ENCODE measurements around the gene MMP17. TPM values are rescaled to one million over a fixed set of nuclear protein-coding genes. Genes with fewer than 3 reads are reported as not detected.

MMP17 gene
- total RNA-seq, 3 donors from 2014 or later = 2.9 to 18.6 (median 4.7) TPM

GRCh38 chr12:131894981-131895639 lies 66.9 kb downstream of the MMP17 start:
- peaks cover 4 to 7% of the 10 kb centered on the region in 2 donors for H3K4me1 ChIP-seq
- DNase-seq (ENCODE audit: low spot score in 2 of 2) = no peak
- no peaks in the 10 kb centered on the region for H3K27me3 ChIP-seq
- H3K36me3 ChIP-seq = no peaks in the 10 kb centered on the region
- H3K27ac ChIP-seq = peak overlapping the region; percentile 95 to 99
- intact Hi-C loops (cut with DNase I; ENCODE audit: low total_unique reads) = no loop called here
- TF ChIP-seq POLR2A (IDR thresholded peaks at IDR 0.05) = no peak
- no peak for TF ChIP-seq POLR2AphosphoS5 (IDR thresholded peaks at IDR 0.05)
- TF ChIP-seq CTCF (IDR thresholded peaks at IDR 0.05) = no peak
- peak overlapping the region; percentile 66 to 83 (median 81) for H3K4me3 ChIP-seq
- no peaks in the 10 kb centered on the region for H3K9me3 ChIP-seq

- peaks cover 4 to 7% of the 10 kb centered on the region in 2 donors for H3K4me1 ChIP-seq
- no peaks in the 10 kb centered on the region for H3K9me3 ChIP-seq
- H3K27ac ChIP-seq = peak overlapping the region; percentile 95 to 99
- no peak for DNase-seq (ENCODE audit: low spot score in 2 of 2)
- H3K36me3 ChIP-seq = no peaks in the 10 kb centered on the region
- H3K4me3 ChIP-seq = peak overlapping the region; percentile 66 to 83 (median 81)
- no peak for TF ChIP-seq POLR2AphosphoS5 (IDR thresholded peaks at IDR 0.05)
- no peak for TF ChIP-seq POLR2A (IDR thresholded peaks at IDR 0.05)
- no peak for TF ChIP-seq CTCF (IDR thresholded peaks at IDR 0.05)
- intact Hi-C loops (cut with DNase I; ENCODE audit: low total_unique reads) = no loop called here
- no peaks in the 10 kb centered on the region for H3K27me3 ChIP-seq
Measured at GRCh38 chr12:131895640-131896079, 67.5 kb downstream of the MMP17 start.

GRCh38 chr12:131896080-131896810 lies 68.1 kb downstream of the MMP17 start:
- Histone ChIP-seq H3K9me3 (no peaks in the 10 kb centered on the region), H3K27ac (peak overlapping the region; percentile 95 to 99), H3K27me3 (no peaks in the 10 kb centered on the region), H3K4me3 (peak overlapping the region; percentile 66 to 83 (median 81)), H3K36me3 (no peaks in the 10 kb centered on the region), H3K4me1 (peaks cover 4 to 7% of the 10 kb centered on the region in 2 donors)
- intact Hi-C loops (cut with DNase I; ENCODE audit: low total_unique reads) = no loop called here
- no peak for TF ChIP-seq CTCF (IDR thresholded peaks at IDR 0.05)
- peak; percentile 76 for TF ChIP-seq POLR2A (IDR thresholded peaks at IDR 0.05)
- TF ChIP-seq POLR2AphosphoS5 (IDR thresholded peaks at IDR 0.05) = peak; percentile 82 to 94 (median 90)
- peak; percentile 92 to 96 for DNase-seq (ENCODE audit: low spot score in 2 of 2)

- H3K27me3 ChIP-seq = no peaks in the 10 kb centered on the region
- H3K36me3 ChIP-seq = no peaks in the 10 kb centered on the region
- no peak for DNase-seq (ENCODE audit: low spot score in 2 of 2)
- peak overlapping the region; percentile 95 to 99 for H3K27ac ChIP-seq
- H3K9me3 ChIP-seq = no peaks in the 10 kb centered on the region
- TF ChIP-seq POLR2A (IDR thresholded peaks at IDR 0.05) (no peak), POLR2AphosphoS5 (IDR thresholded peaks at IDR 0.05) (no peak), CTCF (IDR thresholded peaks at IDR 0.05) (no peak)
- H3K4me1 ChIP-seq = peaks cover 4 to 10% of the 10 kb centered on the region in 2 donors
- peak overlapping the region; percentile 66 to 83 (median 81) for H3K4me3 ChIP-seq
- intact Hi-C loops (cut with DNase I; ENCODE audit: low total_unique reads) = no loop called here
Measured at GRCh38 chr12:131896811-131897270, 68.6 kb downstream of the MMP17 start.

GRCh38 chr12:131897276-131897675 lies 69.1 kb downstream of the MMP17 start:
- H3K36me3 ChIP-seq = no peaks in the 10 kb centered on the region
- H3K9me3 ChIP-seq = no peaks in the 10 kb centered on the region
- TF ChIP-seq POLR2A (IDR thresholded peaks at IDR 0.05) (no peak), CTCF (IDR thresholded peaks at IDR 0.05) (no peak), POLR2AphosphoS5 (IDR thresholded peaks at IDR 0.05) (no peak)
- peak overlapping the region; percentile 95 to 99 for H3K27ac ChIP-seq
- intact Hi-C loops (cut with DNase I; ENCODE audit: low total_unique reads) = no loop called here
- peak in 1 of 2 donors; percentile 17 for DNase-seq (ENCODE audit: low spot score in 2 of 2)
- H3K4me1 ChIP-seq = peaks cover 4 to 14% of the 10 kb centered on the region in 2 donors
- H3K4me3 ChIP-seq = peak overlapping the region; percentile 66 to 83 (median 81)
- no peaks in the 10 kb centered on the region for H3K27me3 ChIP-seq

All from breast epithelium (tissue), 4 donors.